CD8-positive, alpha-beta memory T cell (primary cell): ENCODE data around the gene MPLKIP. TPM values are rescaled to one million over a fixed set of nuclear protein-coding genes. Genes with fewer than 3 reads are reported as not detected.
"Not testable (repeated sequence)": the region's sequence is repeated elsewhere in the genome, so short reads cannot be mapped to it uniquely, and the experiment has no call there.

Experiments used
- CTCF ChIA-PET: fragments of 350-600 bp; sonication (Branson Sonifier 250); formaldehyde crosslinking; loops from one replicate; lab custom pipeline; 2021; ENCODE audit warnings: antibody characterized with exemption; lab: Charles Lee
- POLR2A ChIA-PET: fragments of 350-600 bp; sonication (Branson Sonifier 250); formaldehyde crosslinking; loops from one replicate; lab custom pipeline; 2021; ENCODE audit warnings: antibody characterized with exemption; lab: Charles Lee
- DNase-seq, 5 donors: peaks; one replicate each; pipeline versions ENCODE4 v3.0.0 to v3.0.0-alpha.2; 2020 to 2022; ENCODE audit warnings: mixed read lengths in 1 of 5
- H3K27ac ChIP-seq: one replicate; pipeline ENCODE4 v1.7.0; 2013; ENCODE audit warnings: low read depth, mild to moderate bottlenecking, low read length, moderate library complexity
- H3K27me3 ChIP-seq: 2 replicates; pipeline ENCODE4 v1.7.0; 2013; ENCODE audit warnings: low read length, mild to moderate bottlenecking; ENCODE audit not compliant: insufficient read depth, poor library complexity, severe bottlenecking
- H3K36me3 ChIP-seq: 2 replicates; pipeline ENCODE4 v1.7.0; 2013; ENCODE audit warnings: mild to moderate bottlenecking, low read length, moderate library complexity; ENCODE audit not compliant: insufficient read depth
- H3K4me1 ChIP-seq: 2 replicates; pipeline ENCODE4 v1.7.0; 2013; ENCODE audit warnings: mild to moderate bottlenecking, low read length, moderate library complexity; ENCODE audit not compliant: insufficient read depth
- H3K4me3 ChIP-seq: 2 replicates; pipeline ENCODE4 v1.7.0; 2013; ENCODE audit warnings: mild to moderate bottlenecking, low read length
- H3K9me3 ChIP-seq: 2 replicates; pipeline ENCODE4 v1.7.0; 2013; ENCODE audit warnings: mild to moderate bottlenecking, low read length
- H3K27ac Mint-ChIP-seq, 8 donors: one replicate each; pipeline ENCODE4 v1.8.0; 2020 to 2021; ENCODE audit warnings: mixed read lengths in 8 of 8, mild to moderate bottlenecking in 6 of 8, inconsistent platforms in 3 of 8, moderate library complexity in 3 of 8
- H3K27me3 Mint-ChIP-seq, 2 donors: one replicate each; pipeline ENCODE4 v1.8.0; 2020 to 2021; ENCODE audit warnings: mixed read lengths in 2 of 2, mild to moderate bottlenecking in 1 of 2, moderate library complexity in 1 of 2
- H3K36me3 Mint-ChIP-seq, 3 donors: one replicate each; pipeline ENCODE4 v1.8.0; 2020 to 2021; ENCODE audit warnings: mixed read lengths in 3 of 3, inconsistent platforms in 1 of 3, mild to moderate bottlenecking in 1 of 3
- H3K4me1 Mint-ChIP-seq, 3 donors: one replicate each; pipeline ENCODE4 v1.8.0; 2020 to 2021; ENCODE audit warnings: mixed read lengths in 3 of 3, inconsistent platforms in 1 of 3, mild to moderate bottlenecking in 1 of 3
- H3K4me3 Mint-ChIP-seq, 7 donors: one replicate each; pipeline ENCODE4 v1.8.0; 2020 to 2021; ENCODE audit warnings: mixed read lengths in 7 of 7, mild to moderate bottlenecking in 6 of 7, moderate library complexity in 4 of 7, inconsistent platforms in 2 of 7
- H3K9me3 Mint-ChIP-seq, 5 donors: one replicate each; pipeline ENCODE4 v1.8.0; 2020 to 2022; ENCODE audit warnings: mixed read lengths in 5 of 5, mild to moderate bottlenecking in 3 of 5, moderate library complexity in 2 of 5, inconsistent platforms in 1 of 5
- polyA plus RNA-seq: library from polyadenylated mRNA; unstranded; fragments of 300-500 nt; fragmentation: Illumina TruSeq; gene quantifications from one replicate; pipeline ENCODE4 v1.2.3, GENCODE V29; 2021
- total RNA-seq, 2 experiments: library from RNA; stranded (reverse); gene quantifications; one replicate each; pipeline ENCODE4 v1.2.3, GENCODE V29; 2021

MPLKIP gene
- total and polyA plus RNA-seq, 3 experiments from 2014 or later, result 33.4 to 60.8 (median 33.5) TPM

GRCh38 chr7:40122100-40122939 is 12.1 kb downstream of the MPLKIP start:
- H3K4me3 ChIP-seq, H3K4me1 Mint-ChIP-seq, H3K4me1 ChIP-seq, POLR2A ChIA-PET, H3K36me3 Mint-ChIP-seq, H3K27me3 ChIP-seq, H3K27me3 Mint-ChIP-seq, H3K27ac ChIP-seq, H3K9me3 Mint-ChIP-seq, DNase-seq, H3K9me3 ChIP-seq, H3K4me3 Mint-ChIP-seq, H3K36me3 ChIP-seq: not testable (repeated sequence)
- H3K27ac Mint-ChIP-seq, result peak overlapping the region in 1 of 8 donors; percentile 43
- CTCF ChIA-PET, result interaction anchor here (1.8 kb wide), 1 partner anchor 12 kb away, joined by 9 read pairs; the partner anchor contains the start of genes MPLKIP and SUGCT

- no peak overlapping the region for H3K4me3 ChIP-seq
- H3K27me3 Mint-ChIP-seq, result no peaks in the 10 kb centered on the region
- no peaks in the 10 kb centered on the region for H3K9me3 ChIP-seq
- ChIA-PET CTCF (interaction anchor here (2.3 kb wide), 1 partner anchor 15 kb away, joined by 5 read pairs; the partner anchor contains the start of genes MPLKIP and SUGCT), POLR2A (no interaction called here)
- DNase-seq, result no peak
- H3K4me1 ChIP-seq, result no peaks in the 10 kb centered on the region
- H3K27me3 ChIP-seq, result no peaks in the 10 kb centered on the region
- no peak overlapping the region for H3K4me3 Mint-ChIP-seq
- no peaks in the 10 kb centered on the region for H3K36me3 Mint-ChIP-seq
- H3K36me3 ChIP-seq, result no peaks in the 10 kb centered on the region
- H3K27ac Mint-ChIP-seq, result peak overlapping the region in 2 of 8 donors; percentile 23 to 35
- H3K27ac ChIP-seq, result no peak overlapping the region
- H3K9me3 Mint-ChIP-seq, result no peaks in the 10 kb centered on the region
- H3K4me1 Mint-ChIP-seq, result peaks cover 0 to 6% (median 3%) of the 10 kb centered on the region in 3 donors
Observed at GRCh38 chr7:40120020-40120419, 14.4 kb downstream of the MPLKIP start.

GRCh38 chr7:40118201-40118600 is 16.2 kb downstream of the MPLKIP start:
- CTCF ChIA-PET, result interaction anchor here (2.3 kb wide), 1 partner anchor 17 kb away, joined by 5 read pairs; the partner anchor contains the start of genes MPLKIP and SUGCT
- H3K4me3 ChIP-seq, H3K36me3 ChIP-seq, H3K27me3 ChIP-seq, DNase-seq, H3K27ac Mint-ChIP-seq, H3K27ac ChIP-seq, H3K4me1 ChIP-seq, H3K27me3 Mint-ChIP-seq, H3K36me3 Mint-ChIP-seq, H3K4me1 Mint-ChIP-seq, H3K9me3 ChIP-seq, H3K4me3 Mint-ChIP-seq, H3K9me3 Mint-ChIP-seq: not testable (repeated sequence)
- POLR2A ChIA-PET, result interaction anchor here (0.6 kb wide), 1 partner anchor 17 kb away, joined by 3 read pairs; the partner anchor contains the start of gene SUGCT

GRCh38 chr7:40117199-40117598 is 17.2 kb downstream of the MPLKIP start:
- CTCF ChIA-PET, H3K27me3 Mint-ChIP-seq, H3K9me3 Mint-ChIP-seq, H3K27ac ChIP-seq, H3K27ac Mint-ChIP-seq, POLR2A ChIA-PET, H3K27me3 ChIP-seq, H3K4me1 Mint-ChIP-seq, H3K36me3 ChIP-seq, H3K4me1 ChIP-seq, H3K4me3 Mint-ChIP-seq, H3K36me3 Mint-ChIP-seq, H3K4me3 ChIP-seq, H3K9me3 ChIP-seq, DNase-seq: not testable (repeated sequence)

GRCh38 chr7:40115936-40116335 is 18.5 kb downstream of the MPLKIP start:
- Histone ChIP-seq H3K4me1 (no peaks in the 10 kb centered on the region), H3K27me3 (no peaks in the 10 kb centered on the region), H3K9me3 (no peaks in the 10 kb centered on the region), H3K4me3 (no peak overlapping the region), H3K27ac (no peak overlapping the region), H3K36me3 (no peaks in the 10 kb centered on the region)
- DNase-seq, result no peak
- peaks cover 0 to 6% (median 5%) of the 10 kb centered on the region in 3 donors for H3K36me3 Mint-ChIP-seq
- CTCF ChIA-PET, result no interaction called here
- no peaks in the 10 kb centered on the region for H3K27me3 Mint-ChIP-seq
- H3K4me3 Mint-ChIP-seq, result no peak overlapping the region
- no peak overlapping the region for H3K27ac Mint-ChIP-seq
- H3K4me1 Mint-ChIP-seq, result peaks cover 0 to 3% (median 0%) of the 10 kb centered on the region in 3 donors
- POLR2A ChIA-PET, result no interaction called here
- no peaks in the 10 kb centered on the region for H3K9me3 Mint-ChIP-seq

- H3K9me3 ChIP-seq, result no peaks in the 10 kb centered on the region
- CTCF ChIA-PET, result no interaction called here
- no peak overlapping the region for H3K4me3 ChIP-seq
- POLR2A ChIA-PET, result no interaction called here
- Mint-ChIP-seq H3K4me1 (no peaks in the 10 kb centered on the region), H3K27ac (no peak overlapping the region), H3K27me3 (no peaks in the 10 kb centered on the region), H3K4me3 (no peak overlapping the region), H3K36me3 (peaks cover 0 to 13% (median 2%) of the 10 kb centered on the region in 3 donors), H3K9me3 (no peaks in the 10 kb centered on the region)
- no peaks in the 10 kb centered on the region for H3K27me3 ChIP-seq
- no peak overlapping the region for H3K27ac ChIP-seq
- no peaks in the 10 kb centered on the region for H3K4me1 ChIP-seq
- DNase-seq, result no peak
- H3K36me3 ChIP-seq, result no peaks in the 10 kb centered on the region
Observed at GRCh38 chr7:40105879-40106473, 28.4 kb downstream of the MPLKIP start.

GRCh38 chr7:40102897-40103296 is 31.5 kb downstream of the MPLKIP start:
- DNase-seq, result no peak
- Mint-ChIP-seq H3K4me1 (no peaks in the 10 kb centered on the region), H3K27ac (peak overlapping the region in 2 of 8 donors; percentile 22 to 23), H3K4me3 (no peak overlapping the region), H3K27me3 (peaks cover 0 to 1% of the 10 kb centered on the region in 2 donors), H3K36me3 (peaks cover 0 to 11% (median 2%) of the 10 kb centered on the region in 3 donors), H3K9me3 (no peaks in the 10 kb centered on the region)
- Histone ChIP-seq H3K27me3 (no peaks in the 10 kb centered on the region), H3K36me3 (no peaks in the 10 kb centered on the region), H3K4me1 (no peaks in the 10 kb centered on the region), H3K9me3 (no peaks in the 10 kb centered on the region), H3K27ac (no peak overlapping the region), H3K4me3 (no peak overlapping the region)
- POLR2A ChIA-PET, result no interaction called here
- CTCF ChIA-PET, result no interaction called here

GRCh38 chr7:40101201-40101600 is 33.2 kb downstream of the MPLKIP start:
- Mint-ChIP-seq H3K9me3 (no peaks in the 10 kb centered on the region), H3K4me3 (no peak overlapping the region), H3K36me3 (peaks cover 0 to 17% (median 6%) of the 10 kb centered on the region in 3 donors), H3K27me3 (peaks cover 0 to 1% of the 10 kb centered on the region in 2 donors), H3K27ac (peak overlapping the region in 2 of 8 donors; percentile 36 to 47), H3K4me1 (peaks cover 0 to 2% (median 0%) of the 10 kb centered on the region in 3 donors)
- Histone ChIP-seq H3K36me3 (no peaks in the 10 kb centered on the region), H3K9me3 (no peaks in the 10 kb centered on the region), H3K27ac (no peak overlapping the region), H3K4me1 (no peaks in the 10 kb centered on the region), H3K27me3 (no peaks in the 10 kb centered on the region), H3K4me3 (no peak overlapping the region)
- ChIA-PET POLR2A (no interaction called here), CTCF (no interaction called here)
- no peak for DNase-seq
